H9 (cell line): ENCODE data around the gene CEP68. TPM values are rescaled to one million over a fixed set of nuclear protein-coding genes. Genes with fewer than 3 reads are reported as not detected.

Experiments used
- DNase-seq: peaks from one replicate; pipeline ENCODE4 v3.0.0-alpha.2; 2017
- H2AFZ ChIP-seq: one replicate; pipeline ENCODE4 v1.6.1; 2013; ENCODE audit warnings: mild to moderate bottlenecking, low read length, control low read depth, moderate library complexity
- H2AK5ac ChIP-seq: 2 replicates; pipeline ENCODE4 v1.6.1; 2013; ENCODE audit warnings: low read length, control low read depth, mixed read lengths; ENCODE audit not compliant: insufficient read length
- H2BK120ac ChIP-seq: one replicate; pipeline ENCODE4 v1.6.1; 2013; ENCODE audit warnings: low read depth, mild to moderate bottlenecking, low read length, control low read depth, inconsistent platforms; ENCODE audit not compliant: poor library complexity, severe bottlenecking
- H2BK12ac ChIP-seq: 2 replicates; pipeline ENCODE4 v1.6.1; 2013; ENCODE audit warnings: low read length, control low read depth, mixed read lengths, low read depth; ENCODE audit not compliant: insufficient read length
- H2BK15ac ChIP-seq: 2 replicates; pipeline ENCODE4 v1.6.1; 2013; ENCODE audit warnings: low read depth, low read length, control low read depth
- H2BK20ac ChIP-seq: one replicate; pipeline ENCODE4 v1.6.1; 2013; ENCODE audit warnings: low read depth, mild to moderate bottlenecking, low read length, control low read depth, inconsistent platforms; ENCODE audit not compliant: poor library complexity, severe bottlenecking
- H2BK5ac ChIP-seq: 2 replicates; pipeline ENCODE4 v1.6.1; 2013; ENCODE audit warnings: low read length, control low read depth, mixed read lengths; ENCODE audit not compliant: insufficient read length
- H3K14ac ChIP-seq: 2 replicates; pipeline ENCODE4 v1.6.1; 2013; ENCODE audit warnings: low read length, control low read depth; ENCODE audit not compliant: insufficient read depth
- H3K18ac ChIP-seq: 2 replicates; pipeline ENCODE4 v1.6.1; 2013; ENCODE audit warnings: low read depth, mild to moderate bottlenecking, mixed read lengths, low read length, control low read depth; ENCODE audit not compliant: insufficient read length
- H3K23ac ChIP-seq: 2 replicates; pipeline ENCODE4 v1.6.1; 2013; ENCODE audit warnings: low read length, control low read depth, mixed read lengths, low read depth; ENCODE audit not compliant: insufficient read length
- H3K23me2 ChIP-seq: 2 replicates; pipeline ENCODE4 v1.6.1; 2013; ENCODE audit warnings: low read depth, mild to moderate bottlenecking, mixed read lengths, low read length, control low read depth; ENCODE audit not compliant: insufficient read length, poor library complexity, severe bottlenecking
- H3K27ac ChIP-seq: 2 replicates; pipeline ENCODE4 v1.5.1; 2013; ENCODE audit warnings: low read length, control low read depth, mixed read lengths, low read depth; ENCODE audit not compliant: insufficient read length
- H3K27me3 ChIP-seq: 2 replicates; pipeline ENCODE4 v1.6.1; 2013; ENCODE audit warnings: low read length, control low read depth, inconsistent platforms; ENCODE audit not compliant: insufficient read depth
- H3K4ac ChIP-seq: 2 replicates; pipeline ENCODE4 v1.6.1; 2013; ENCODE audit warnings: low read depth, mild to moderate bottlenecking, control low read depth, inconsistent platforms, low read length, moderate library complexity
- H3K4me1 ChIP-seq: 2 replicates; pipeline ENCODE4 v1.6.1; 2013; ENCODE audit warnings: low read length, control low read depth, inconsistent platforms; ENCODE audit not compliant: insufficient read depth
- H3K4me2 ChIP-seq: 2 replicates; pipeline ENCODE4 v1.6.1; 2013; ENCODE audit warnings: low read length, control low read depth, mixed read lengths; ENCODE audit not compliant: insufficient read length, insufficient read depth
- H3K56ac ChIP-seq: 2 replicates; pipeline ENCODE4 v1.6.1; 2013; ENCODE audit warnings: low read depth, mild to moderate bottlenecking, mixed read lengths, low read length, control low read depth; ENCODE audit not compliant: insufficient read length
- H3K79me1 ChIP-seq: 2 replicates; pipeline ENCODE4 v1.6.1; 2013; ENCODE audit warnings: low read depth, mild to moderate bottlenecking, moderate library complexity, low read length, control low read depth, inconsistent platforms; ENCODE audit not compliant: insufficient read depth, poor library complexity, severe bottlenecking
- H3K79me2 ChIP-seq: 2 replicates; pipeline ENCODE4 v1.6.1; 2013; ENCODE audit warnings: low read length, control low read depth, inconsistent platforms; ENCODE audit not compliant: insufficient read depth
- H3K9ac ChIP-seq: 2 replicates; pipeline ENCODE4 v1.6.1; 2013; ENCODE audit warnings: low read length, control low read depth, mixed read lengths; ENCODE audit not compliant: insufficient read length; ENCODE audit errors: extremely low read depth
- H3K9me3 ChIP-seq: one replicate; pipeline ENCODE4 v1.6.1; 2013; ENCODE audit warnings: low read depth, low read length, inconsistent platforms; ENCODE audit not compliant: control insufficient read depth
- H3T11ph ChIP-seq: one replicate; pipeline ENCODE4 v1.6.1; 2013; ENCODE audit warnings: mild to moderate bottlenecking, low read length, control low read depth, inconsistent platforms
- H4K20me1 ChIP-seq: one replicate; pipeline ENCODE4 v1.6.1; 2013; ENCODE audit not compliant: control insufficient read depth, insufficient read length, insufficient read depth
- H4K5ac ChIP-seq: 2 replicates; pipeline ENCODE4 v1.6.1; 2013; ENCODE audit warnings: low read depth, mild to moderate bottlenecking, mixed read lengths, low read length, control low read depth; ENCODE audit not compliant: insufficient read length
- H4K8ac ChIP-seq: replicated peaks from 2 replicates; pipeline ENCODE4 v1.6.1; 2013; ENCODE audit warnings: low read length, control low read depth, mixed read lengths, low read depth; ENCODE audit not compliant: insufficient read length
- H4K91ac ChIP-seq: 2 replicates; pipeline ENCODE4 v1.6.1; 2013; ENCODE audit warnings: low read depth, mild to moderate bottlenecking, moderate library complexity, mixed read lengths, low read length, control low read depth; ENCODE audit not compliant: insufficient read length
- H3K27ac Mint-ChIP-seq, 3 experiments: 2 replicates in 2 of 3; 3 replicates in 1 of 3; pipeline ENCODE4 v1.8.0; 2020 to 2021; ENCODE audit warnings: mixed read lengths in 3 of 3, mild to moderate bottlenecking in 1 of 3, moderate library complexity in 1 of 3
- H3K27me3 Mint-ChIP-seq: 2 replicates; pipeline ENCODE4 v1.8.0; 2021; ENCODE audit warnings: low read depth, mild to moderate bottlenecking, moderate library complexity, mixed read lengths
- H3K36me3 Mint-ChIP-seq, 3 experiments: 2 replicates in 2 of 3; 3 replicates in 1 of 3; pipeline ENCODE4 v1.8.0; 2020 to 2021; ENCODE audit warnings: low read depth in 3 of 3, mixed read lengths in 3 of 3; ENCODE audit not compliant: insufficient read depth in 1 of 3
- H3K4me1 Mint-ChIP-seq, 2 experiments: 2 replicates each; pipeline ENCODE4 v1.8.0; 2020; ENCODE audit warnings: mixed read lengths in 2 of 2
- H3K4me3 Mint-ChIP-seq, 2 experiments: 2 replicates in 1 of 2; 3 replicates in 1 of 2; pipeline ENCODE4 v1.8.0; 2020 to 2021; ENCODE audit warnings: mild to moderate bottlenecking in 2 of 2, mixed read lengths in 2 of 2, moderate library complexity in 1 of 2
- H3K9me3 Mint-ChIP-seq, 2 experiments: 2 replicates in 1 of 2; 3 replicates in 1 of 2; pipeline ENCODE4 v1.8.0; 2020; ENCODE audit warnings: mild to moderate bottlenecking in 2 of 2, mixed read lengths in 2 of 2, moderate library complexity in 1 of 2
- WGBS: extraction: QIAGEN DNeasy Blood & Tissue Kit; methylation state at CpG from one replicate; pipeline ENCODE4 v1.1.7; 2013; ENCODE audit warnings: missing lambda C conversion rate, low lambda C conversion rate, mixed read lengths; ENCODE audit not compliant: insufficient read length; ENCODE audit errors: extremely low coverage; 5-methylcytosine and 5-hydroxymethylcytosine counted together
- total RNA-seq: library from RNA; stranded (reverse); gene quantifications from 2 replicates; pipeline ENCODE4 v1.2.1, GENCODE V29; 2021
- TF ChIP-seq, protein P1 (sequence below): fragments of 200-600 bp; sonication (generic); conservative IDR thresholded peaks from 3 replicates; pipeline ENCODE4 v1.8.0; 2021; ENCODE audit warnings: antibody characterized with exemption, mild to moderate bottlenecking

Gene CEP68
- total RNA-seq, 1 experiment from 2014 or later = 20.2 TPM

DNA sequence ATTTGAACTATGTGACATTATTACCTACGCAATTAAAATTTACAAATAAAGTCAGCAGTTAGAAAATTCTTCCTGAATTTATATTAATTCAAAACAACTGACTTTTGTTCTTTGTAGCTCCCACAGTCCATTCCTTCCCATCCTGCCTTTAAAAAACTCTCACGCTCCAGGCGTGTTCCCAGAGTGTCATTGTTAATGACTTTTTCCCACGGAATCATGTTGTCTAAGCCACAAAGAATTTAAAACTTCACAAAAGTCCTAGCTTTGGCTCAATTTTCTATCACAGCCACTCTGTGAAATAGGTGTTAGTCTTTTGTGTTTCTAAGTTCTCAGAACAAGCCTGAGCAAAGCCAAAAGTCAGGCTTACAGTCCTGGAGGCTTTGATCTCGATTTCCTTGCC, 40.5 kb upstream of the CEP68 start:
- Histone ChIP-seq H2BK120ac (no peak overlapping the region), H3K18ac (no peak overlapping the region), H3K27ac (no peak overlapping the region), H2AK5ac (no peak overlapping the region), H3K23ac (no peak overlapping the region), H3K9me3 (no peaks in the 10 kb centered on the region), H4K5ac (no peak overlapping the region), H3K9ac (no peak overlapping the region), H2AFZ (no peak overlapping the region), H4K8ac (no peak overlapping the region), H3K14ac (no peak overlapping the region), H3K4me1 (no peaks in the 10 kb centered on the region; the same call in 1 of the 2 replicates), H3K79me2 (no peaks in the 10 kb centered on the region), H2BK20ac (no peak overlapping the region), H3K56ac (no peak overlapping the region), H2BK5ac (no peak overlapping the region), H3K79me1 (no peaks in the 10 kb centered on the region), H3K23me2 (no peaks in the 10 kb centered on the region), H2BK15ac (no peak overlapping the region), H3K4ac (no peak overlapping the region), H2BK12ac (no peak overlapping the region), H4K20me1 (no peaks in the 10 kb centered on the region), H3T11ph (no peak overlapping the region), H3K27me3 (no peaks in the 10 kb centered on the region), H3K4me2 (no peak overlapping the region), H4K91ac (no peak overlapping the region)
- Mint-ChIP-seq H3K36me3 (peaks cover 0 to 2% (median 2%) of the 10 kb centered on the region in 3 experiments; a peak in 2 of 7 replicates), H3K9me3 (no peaks in the 10 kb centered on the region), H3K4me1 (peaks cover 13 to 15% of the 10 kb centered on the region in 2 experiments), H3K4me3 (no peak overlapping the region), H3K27ac (no peak overlapping the region), H3K27me3 (no peaks in the 10 kb centered on the region)
- TF ChIP-seq, protein P1, sequence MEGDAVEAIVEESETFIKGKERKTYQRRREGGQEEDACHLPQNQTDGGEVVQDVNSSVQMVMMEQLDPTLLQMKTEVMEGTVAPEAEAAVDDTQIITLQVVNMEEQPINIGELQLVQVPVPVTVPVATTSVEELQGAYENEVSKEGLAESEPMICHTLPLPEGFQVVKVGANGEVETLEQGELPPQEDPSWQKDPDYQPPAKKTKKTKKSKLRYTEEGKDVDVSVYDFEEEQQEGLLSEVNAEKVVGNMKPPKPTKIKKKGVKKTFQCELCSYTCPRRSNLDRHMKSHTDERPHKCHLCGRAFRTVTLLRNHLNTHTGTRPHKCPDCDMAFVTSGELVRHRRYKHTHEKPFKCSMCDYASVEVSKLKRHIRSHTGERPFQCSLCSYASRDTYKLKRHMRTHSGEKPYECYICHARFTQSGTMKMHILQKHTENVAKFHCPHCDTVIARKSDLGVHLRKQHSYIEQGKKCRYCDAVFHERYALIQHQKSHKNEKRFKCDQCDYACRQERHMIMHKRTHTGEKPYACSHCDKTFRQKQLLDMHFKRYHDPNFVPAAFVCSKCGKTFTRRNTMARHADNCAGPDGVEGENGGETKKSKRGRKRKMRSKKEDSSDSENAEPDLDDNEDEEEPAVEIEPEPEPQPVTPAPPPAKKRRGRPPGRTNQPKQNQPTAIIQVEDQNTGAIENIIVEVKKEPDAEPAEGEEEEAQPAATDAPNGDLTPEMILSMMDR = no peak
- no peak for DNase-seq
- no CpG with 5 or more reads among the region's 5 CpGs for whole genome bisulfite sequencing
